ENCODE measurements around the gene TGFB1.

Gene TGFB1

GRCh38 chr19:41322451-41322850 is 31.3 kb downstream of the TGFB1 start:
- DNase-seq (ENCODE audit: low read depth in 2 of 2), result no peak
- no peak for TF ChIP-seq CTCF (IDR thresholded peaks at IDR 0.05; ENCODE audit: low read depth, low read length)
- H3K4me3 ChIP-seq (replicated peaks in 1 of 2; ENCODE audit: low read depth in 2 of 2, low read length in 2 of 2), result no peak overlapping the region

- peak; percentile 75 to 85 for DNase-seq (ENCODE audit: low read depth in 2 of 2)
- no peak overlapping the region for H3K4me3 ChIP-seq (replicated peaks in 1 of 2; ENCODE audit: low read depth in 2 of 2, low read length in 2 of 2)
- TF ChIP-seq CTCF (IDR thresholded peaks at IDR 0.05; ENCODE audit: low read depth, low read length), result peak; percentile 81
These were observed 32.0 kb downstream of the TGFB1 start for GRCh38 chr19:41321600-41322270.

- no peak for DNase-seq (ENCODE audit: low read depth in 2 of 2)
- H3K4me3 ChIP-seq (replicated peaks in 1 of 2; ENCODE audit: low read depth in 2 of 2, low read length in 2 of 2), result no peak overlapping the region
- TF ChIP-seq CTCF (IDR thresholded peaks at IDR 0.05; ENCODE audit: low read depth, low read length), result no peak
These were observed 32.5 kb downstream of the TGFB1 start for GRCh38 chr19:41321204-41321599.

- DNase-seq (ENCODE audit: low read depth in 2 of 2), result no peak
- TF ChIP-seq CTCF (IDR thresholded peaks at IDR 0.05; ENCODE audit: low read depth, low read length), result no peak
- H3K4me3 ChIP-seq (replicated peaks in 1 of 2; ENCODE audit: low read depth in 2 of 2, low read length in 2 of 2), result no peak overlapping the region
These were observed 33.2 kb downstream of the TGFB1 start for GRCh38 chr19:41320568-41320967.

GRCh38 chr19:41320185-41320518 is 33.6 kb downstream of the TGFB1 start:
- no peak for DNase-seq (ENCODE audit: low read depth in 2 of 2)
- no peak for TF ChIP-seq CTCF (IDR thresholded peaks at IDR 0.05; ENCODE audit: low read depth, low read length)
- no peak overlapping the region for H3K4me3 ChIP-seq (replicated peaks in 1 of 2; ENCODE audit: low read depth in 2 of 2, low read length in 2 of 2)

- H3K4me3 ChIP-seq (replicated peaks in 1 of 2; ENCODE audit: low read depth in 2 of 2, low read length in 2 of 2), result no peak overlapping the region
- no peak for DNase-seq (ENCODE audit: low read depth in 2 of 2)
These were observed 34.1 kb downstream of the TGFB1 start for GRCh38 chr19:41319500-41320184.

More at GRCh38 chr19:41319500-41320184, 34.1 kb downstream of the TGFB1 start:
- TF ChIP-seq CTCF (IDR thresholded peaks at IDR 0.05; ENCODE audit: low read depth, low read length), result no peak
